GM04503 (cell line): ENCODE results near the gene PCNX3.
A peak's percentile ranks its signal among the peaks of the same experiment; 100 is the strongest.

Experiments
- DNase-seq: peaks from one replicate; pipeline ENCODE4 v3.0.0-alpha.2; 2012; ENCODE audit warnings: low read depth

Gene PCNX3

DNA sequence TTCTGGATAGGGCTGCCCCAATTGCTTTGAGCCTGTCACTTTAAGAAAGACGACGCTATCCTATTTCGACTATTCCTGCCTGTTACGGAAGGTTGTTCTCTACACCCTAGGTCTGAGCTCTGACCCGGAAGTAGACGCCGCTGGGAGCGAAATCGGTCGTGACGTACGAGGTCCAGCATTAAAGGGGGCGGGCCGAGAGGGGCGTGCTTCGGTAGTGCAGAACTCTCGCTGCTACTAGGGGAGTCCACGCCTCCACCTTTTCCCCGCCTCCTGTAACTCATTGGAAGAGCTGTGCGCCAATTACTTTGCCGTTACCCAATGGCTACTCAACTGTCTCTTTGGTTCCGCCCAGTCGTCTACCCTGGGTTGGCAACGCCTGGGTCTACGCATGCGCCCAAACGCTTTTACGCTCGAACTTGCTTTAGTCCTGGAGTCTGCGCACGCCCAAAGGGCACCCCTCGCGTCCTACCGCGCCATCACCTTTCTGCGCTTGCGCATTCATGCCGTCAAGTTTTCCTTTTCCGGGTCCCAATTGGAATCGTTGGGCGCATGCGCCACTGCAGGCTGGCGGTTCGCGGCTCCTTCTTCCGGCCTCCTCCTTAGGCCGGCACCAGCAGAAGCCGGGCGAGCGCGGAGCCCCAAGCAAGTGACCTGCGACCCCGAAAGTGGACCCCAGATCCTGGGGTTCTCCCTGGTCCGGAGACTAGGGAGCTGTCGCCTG is at the start of gene PCNX3:
PCNX3 (plus strand) TSS at position 548 of the 721 bp plus-strand sequence. CDS start 536 bp downstream, outside the sequence.
- DNase-seq: peak; percentile 99

DNA sequence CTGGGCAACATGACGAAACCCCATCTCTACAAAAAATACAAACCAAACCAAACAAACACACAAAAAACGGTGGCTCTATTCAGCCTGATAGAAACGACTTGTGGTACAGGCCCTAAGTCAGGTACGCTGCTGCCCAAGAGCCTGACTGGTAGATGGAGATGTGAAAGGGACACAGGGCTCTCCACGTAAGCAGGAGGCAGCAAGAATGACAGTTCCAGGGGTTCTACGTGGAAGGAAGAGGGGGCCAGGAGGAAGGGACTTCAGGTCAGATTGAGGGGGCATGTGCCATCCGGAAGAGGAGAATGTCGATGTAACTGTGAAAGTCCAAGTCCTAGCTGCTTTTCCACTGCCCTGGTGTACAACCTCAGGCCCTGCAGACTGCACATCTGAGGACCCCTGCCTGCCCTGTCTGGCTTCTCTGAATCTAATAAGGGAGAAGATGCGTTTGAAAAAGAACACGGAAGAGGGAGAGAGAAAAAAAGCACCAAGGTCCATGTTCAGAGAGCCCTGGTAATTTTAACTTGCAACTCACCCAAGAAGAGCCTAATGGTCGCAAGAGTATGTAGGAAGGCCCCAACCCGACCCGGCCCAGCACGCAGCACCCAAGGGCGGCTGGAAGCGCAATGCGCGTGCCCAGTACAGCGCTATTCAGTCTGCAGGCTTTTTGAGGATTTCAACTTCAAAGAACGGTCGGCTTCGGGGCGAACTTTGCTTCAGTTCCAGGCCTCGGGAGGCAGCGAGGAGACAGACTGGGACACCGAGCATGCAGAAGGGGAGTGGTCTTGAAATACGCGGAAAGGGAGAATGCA is 46.2 kb upstream of the PCNX3 start:
- no peak for DNase-seq

DNA sequence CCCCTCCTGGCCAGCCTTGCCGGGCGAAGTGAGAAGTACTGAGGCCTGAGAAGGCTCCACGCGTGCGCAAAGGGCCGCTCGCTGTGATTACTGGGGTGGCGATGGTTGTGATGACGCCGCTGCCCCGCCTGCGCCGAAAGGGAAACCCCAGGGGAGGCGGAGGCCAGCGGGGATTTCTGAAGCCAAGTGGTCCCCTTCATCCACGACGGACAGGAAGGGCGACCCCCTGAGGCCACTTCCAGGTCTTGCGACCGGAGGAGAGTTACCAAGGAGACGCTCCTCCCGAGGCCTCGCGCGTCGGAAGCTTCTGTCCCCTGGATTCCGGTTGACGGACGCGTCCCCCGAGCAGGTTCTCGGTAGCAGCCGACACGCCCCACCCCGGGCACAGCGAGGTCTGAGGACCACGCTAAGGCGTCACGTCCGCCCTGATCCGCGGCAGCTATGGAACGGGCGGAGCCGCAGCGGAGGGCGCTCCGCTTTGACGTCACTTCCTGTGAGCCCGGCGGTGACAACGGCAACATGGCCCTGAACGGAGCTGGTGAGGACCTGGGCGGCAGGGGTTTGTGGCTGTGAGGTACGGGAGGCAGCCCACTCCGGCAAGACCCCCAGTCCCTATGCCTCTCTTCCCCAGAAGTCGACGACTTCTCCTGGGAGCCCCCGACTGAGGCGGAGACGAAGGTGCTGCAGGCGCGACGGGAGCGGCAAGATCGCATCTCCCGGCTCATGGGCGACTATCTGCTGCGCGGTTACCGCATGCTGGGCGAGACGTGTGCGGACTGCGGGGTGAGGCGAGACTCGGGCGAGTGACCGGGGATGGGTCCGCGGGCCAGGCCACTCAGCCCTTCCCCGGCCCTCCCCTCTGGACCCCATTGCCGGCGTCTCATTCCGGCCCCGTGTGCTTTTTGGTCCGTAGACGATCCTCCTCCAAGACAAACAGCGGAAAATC is 45.3 kb upstream of the PCNX3 start, which contains the start of gene ZNRD2:
ZNRD2 (plus strand) TSS at position 505 of the 946 bp plus-strand sequence; CDS start at position 520, 15 bp downstream.
- peak; percentile 92 for DNase-seq

DNA sequence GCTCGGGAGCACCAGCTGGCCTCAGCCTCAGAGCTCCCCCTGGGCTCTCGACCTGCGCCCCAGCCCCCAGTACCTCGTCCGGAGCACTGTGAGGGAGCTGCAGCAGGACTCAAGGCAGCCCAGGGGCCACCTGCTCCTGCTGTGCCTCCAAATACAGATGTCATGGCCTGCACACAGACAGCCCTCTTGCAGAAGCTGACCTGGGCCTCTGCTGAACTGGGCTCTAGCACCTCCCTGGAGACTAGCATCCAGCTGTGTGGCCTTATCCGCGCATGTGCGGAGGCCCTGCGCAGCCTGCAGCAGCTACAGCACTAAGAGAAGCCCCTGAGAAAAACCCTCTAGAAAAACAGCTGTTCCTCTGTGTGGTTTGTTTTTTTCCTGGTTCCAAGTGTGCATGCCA is 44.2 kb upstream of the PCNX3 start:
- no peak for DNase-seq

DNA sequence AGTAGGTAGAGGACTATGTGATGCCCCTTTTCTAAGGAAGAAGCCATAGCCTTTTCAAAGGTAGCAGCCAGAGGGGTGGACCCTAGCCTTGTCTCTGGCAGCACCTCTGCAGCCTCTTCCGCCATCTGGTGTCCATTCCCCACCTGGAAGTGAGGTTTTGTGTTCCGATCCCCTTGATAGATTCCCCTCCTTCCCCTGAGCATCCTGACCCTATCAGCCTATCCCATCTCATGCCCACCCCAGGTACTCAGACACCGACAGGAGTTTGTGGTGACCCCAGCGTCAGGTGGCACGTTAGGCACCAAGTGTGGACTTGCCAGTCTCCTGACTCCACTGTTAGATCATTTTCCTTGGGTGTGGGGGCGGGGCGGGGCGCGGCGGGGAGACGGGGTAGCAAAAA is 43.6 kb upstream of the PCNX3 start:
- no peak for DNase-seq

DNA sequence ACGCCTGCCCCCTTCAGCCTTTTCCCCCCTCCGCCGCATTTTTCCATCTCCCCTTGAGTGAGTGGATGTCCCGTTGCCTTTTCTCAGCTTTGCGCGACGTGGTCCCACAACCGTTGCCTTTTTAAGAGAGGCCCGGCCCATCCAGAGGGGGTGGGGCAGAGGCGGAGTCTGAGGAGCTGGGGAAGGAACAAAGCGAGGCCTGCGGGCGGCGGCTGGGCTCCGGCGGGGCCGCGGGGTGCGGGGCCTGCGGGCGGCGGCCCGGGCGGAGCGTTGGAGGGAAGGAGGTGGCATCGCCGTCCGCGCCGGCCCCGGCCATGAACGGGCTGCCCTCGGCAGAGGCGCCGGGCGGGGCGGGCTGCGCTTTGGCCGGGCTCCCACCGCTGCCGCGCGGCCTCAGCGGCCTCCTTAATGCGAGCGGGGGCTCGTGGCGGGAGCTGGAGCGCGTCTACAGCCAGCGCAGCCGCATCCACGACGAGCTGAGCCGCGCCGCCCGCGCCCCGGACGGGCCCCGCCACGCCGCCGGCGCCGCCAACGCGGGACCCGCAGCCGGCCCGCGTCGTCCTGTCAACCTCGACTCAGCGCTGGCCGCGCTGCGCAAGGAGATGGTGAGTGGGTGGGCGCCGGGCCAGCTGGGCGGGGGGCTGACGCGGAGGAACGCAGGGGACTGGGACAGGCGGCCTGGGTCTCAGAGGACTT is 43.1 kb upstream of the PCNX3 start, which contains the start of gene FAM89B:
FAM89B (plus strand) TSS at position 183 of the 696 bp plus-strand sequence; CDS start at position 315, 132 bp downstream.
- no peak for DNase-seq

DNA sequence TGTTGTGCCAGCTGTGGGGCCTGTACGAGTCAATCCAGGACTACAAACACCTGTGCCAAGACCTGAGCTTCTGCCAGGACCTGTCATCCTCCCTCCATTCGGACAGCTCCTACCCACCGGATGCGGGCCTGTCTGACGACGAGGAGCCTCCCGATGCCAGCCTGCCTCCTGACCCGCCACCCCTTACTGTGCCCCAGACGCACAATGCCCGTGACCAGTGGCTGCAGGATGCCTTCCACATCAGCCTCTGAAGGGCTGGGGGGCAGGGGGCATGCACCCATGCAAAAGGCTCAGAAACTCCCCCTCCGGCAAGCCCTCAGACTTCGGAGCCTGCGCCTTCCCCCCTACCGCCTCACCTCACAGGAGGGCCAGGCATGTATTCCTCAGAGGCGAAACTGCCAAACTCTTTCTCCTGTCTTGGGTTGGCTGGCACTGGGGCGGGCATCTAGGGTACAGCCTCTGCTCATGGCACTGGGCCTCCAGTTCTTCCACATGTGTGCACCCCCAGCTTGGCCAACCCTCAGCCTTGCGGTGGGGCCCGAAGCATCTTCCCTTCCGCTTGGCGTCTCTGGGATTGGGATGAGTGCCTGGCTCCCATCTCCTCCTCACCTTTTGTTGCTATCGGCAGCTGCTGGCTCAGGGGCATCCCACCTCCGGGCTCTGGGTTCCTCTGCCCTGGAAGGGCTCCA is 42.0 kb upstream of the PCNX3 start:
- DNase-seq: no peak

DNA sequence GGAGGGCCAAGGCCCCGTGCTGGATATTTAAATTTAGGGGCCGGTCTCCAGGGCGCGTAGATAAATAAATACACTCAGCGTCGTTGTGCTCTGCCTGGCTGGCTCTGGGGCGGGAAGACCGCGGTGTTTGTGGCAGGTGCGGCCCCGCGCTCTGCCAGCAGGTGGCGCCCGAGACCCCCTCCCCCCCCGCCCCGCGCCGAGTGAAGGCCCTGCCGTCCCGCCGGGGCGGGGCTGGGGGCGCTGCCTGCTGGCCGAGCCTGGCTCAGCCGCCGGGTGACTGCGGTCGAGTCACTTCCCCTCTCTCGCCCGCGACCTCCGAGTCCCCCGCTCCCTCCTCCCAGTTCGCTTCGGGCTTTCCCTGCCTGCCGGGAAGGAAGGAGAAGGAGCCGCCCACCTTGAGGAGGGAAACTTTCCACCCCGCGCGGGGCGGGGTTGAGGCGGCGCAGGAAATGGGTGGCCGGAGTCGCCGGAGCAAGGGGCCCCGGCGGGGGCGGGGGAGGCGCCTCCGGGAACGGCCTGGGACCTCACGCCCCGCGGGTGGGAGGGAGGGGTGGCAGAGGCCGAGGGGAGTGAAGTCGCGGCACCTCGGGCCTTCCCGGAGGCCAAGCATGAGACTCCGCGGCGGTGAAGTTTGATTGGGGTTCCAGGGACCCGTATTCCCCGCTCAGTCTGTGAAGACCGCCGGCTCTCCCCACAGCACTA is 41.3 kb upstream of the PCNX3 start:
- peak; percentile 58 for DNase-seq

DNA sequence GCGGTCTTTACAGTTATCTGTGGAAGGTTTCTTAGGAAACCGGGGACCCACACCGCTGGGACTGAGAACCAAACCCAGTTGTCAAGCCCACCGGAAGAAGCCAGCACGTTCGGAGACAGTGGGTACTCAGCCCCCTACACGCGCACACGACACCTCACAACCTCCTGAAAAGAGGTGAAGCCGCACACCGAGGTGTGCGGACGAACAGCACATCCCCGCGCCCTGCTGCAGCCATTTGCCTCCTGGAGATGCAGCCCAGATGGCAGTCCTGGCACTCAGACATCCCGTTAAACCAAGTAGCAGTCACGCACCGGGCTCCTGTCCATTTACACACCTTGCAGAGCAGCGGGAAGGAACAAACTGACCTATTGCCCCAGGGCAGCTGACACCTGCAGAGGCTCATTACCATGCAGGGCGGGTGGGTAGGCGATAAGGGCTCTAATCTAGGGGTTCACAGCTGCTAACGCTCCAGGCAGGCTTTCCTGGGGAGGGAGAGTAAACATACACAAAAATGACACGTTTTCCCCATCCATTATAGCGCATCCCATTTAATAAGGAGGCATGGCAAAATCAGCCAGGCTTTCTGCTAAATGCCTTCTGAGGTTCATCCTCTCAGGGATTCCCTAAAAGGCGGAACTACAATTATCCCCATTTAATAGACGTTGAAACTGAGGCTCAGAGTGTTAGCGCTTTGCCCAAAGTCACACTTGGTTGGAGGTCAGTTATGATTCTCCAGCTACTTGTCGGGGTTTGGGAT is 40.6 kb upstream of the PCNX3 start:
- DNase-seq: no peak

DNA sequence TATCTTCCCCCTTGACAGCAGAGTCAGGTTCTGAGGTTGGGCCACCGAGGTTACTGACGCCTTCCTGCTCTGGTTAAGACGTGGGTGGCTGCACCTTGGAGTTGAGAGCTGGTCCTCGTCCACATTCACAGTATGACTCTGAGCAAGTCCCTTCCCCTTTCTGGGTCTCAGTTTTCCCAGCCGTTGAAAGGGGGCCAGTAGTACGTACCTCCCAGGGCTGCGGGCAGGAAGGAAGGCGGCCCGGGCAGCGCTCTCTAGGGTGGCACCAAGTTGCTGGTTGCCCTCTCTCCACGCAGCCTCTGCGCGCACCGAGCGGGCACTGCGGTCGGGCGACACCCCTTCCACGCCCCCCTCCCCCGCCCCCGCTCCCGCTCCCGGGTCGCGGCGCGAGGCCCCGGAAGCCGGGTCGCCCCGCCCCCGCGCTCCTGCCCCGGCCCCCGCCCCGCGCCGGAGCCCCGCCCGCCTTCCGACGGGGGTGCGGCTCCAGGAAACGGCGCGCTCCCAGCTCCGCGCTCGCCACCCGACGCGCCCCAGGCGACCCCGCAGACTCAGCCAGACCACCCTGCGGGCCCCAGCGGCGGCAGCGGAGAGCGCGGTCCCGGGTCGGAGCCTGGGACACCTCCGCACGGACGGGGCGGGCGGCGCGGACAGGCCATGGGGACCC is 39.9 kb upstream of the PCNX3 start, which contains the start of gene EHBP1L1:
EHBP1L1 (plus strand) TSS at position 486 of the 664 bp plus-strand sequence. CDS start 250 bp downstream, outside the sequence.
- no peak for DNase-seq

DNA sequence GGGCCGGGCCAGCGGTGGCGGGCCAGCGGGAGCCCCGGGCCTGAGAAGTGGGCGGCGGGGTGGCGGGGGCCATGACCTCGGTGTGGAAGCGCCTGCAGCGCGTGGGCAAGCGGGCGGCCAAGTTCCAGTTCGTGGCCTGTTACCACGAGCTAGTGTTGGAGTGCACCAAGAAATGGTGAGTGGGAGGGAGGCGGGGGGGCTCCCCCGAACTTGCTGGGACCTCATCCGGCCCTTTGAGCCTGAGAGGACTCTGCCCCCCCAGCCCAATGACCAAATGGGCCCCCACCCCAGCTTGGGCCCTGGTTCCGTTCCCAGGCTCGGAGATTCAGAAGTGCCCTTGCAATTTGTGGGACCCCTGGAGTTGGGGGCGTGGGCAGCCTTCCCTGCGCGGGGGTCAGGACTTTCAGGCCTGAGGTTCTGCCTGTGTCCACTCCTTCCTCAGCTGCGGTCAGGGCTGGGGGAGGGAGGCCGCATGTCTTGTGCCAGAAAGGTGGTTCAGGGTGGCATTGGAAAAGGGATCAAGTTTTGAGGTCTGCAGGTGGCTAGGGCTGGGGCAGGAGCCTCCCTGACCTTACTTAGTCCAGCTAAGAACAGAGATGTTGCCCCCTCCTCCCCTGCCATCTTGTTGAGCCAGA is 39.2 kb upstream of the PCNX3 start:
- no peak for DNase-seq

DNA sequence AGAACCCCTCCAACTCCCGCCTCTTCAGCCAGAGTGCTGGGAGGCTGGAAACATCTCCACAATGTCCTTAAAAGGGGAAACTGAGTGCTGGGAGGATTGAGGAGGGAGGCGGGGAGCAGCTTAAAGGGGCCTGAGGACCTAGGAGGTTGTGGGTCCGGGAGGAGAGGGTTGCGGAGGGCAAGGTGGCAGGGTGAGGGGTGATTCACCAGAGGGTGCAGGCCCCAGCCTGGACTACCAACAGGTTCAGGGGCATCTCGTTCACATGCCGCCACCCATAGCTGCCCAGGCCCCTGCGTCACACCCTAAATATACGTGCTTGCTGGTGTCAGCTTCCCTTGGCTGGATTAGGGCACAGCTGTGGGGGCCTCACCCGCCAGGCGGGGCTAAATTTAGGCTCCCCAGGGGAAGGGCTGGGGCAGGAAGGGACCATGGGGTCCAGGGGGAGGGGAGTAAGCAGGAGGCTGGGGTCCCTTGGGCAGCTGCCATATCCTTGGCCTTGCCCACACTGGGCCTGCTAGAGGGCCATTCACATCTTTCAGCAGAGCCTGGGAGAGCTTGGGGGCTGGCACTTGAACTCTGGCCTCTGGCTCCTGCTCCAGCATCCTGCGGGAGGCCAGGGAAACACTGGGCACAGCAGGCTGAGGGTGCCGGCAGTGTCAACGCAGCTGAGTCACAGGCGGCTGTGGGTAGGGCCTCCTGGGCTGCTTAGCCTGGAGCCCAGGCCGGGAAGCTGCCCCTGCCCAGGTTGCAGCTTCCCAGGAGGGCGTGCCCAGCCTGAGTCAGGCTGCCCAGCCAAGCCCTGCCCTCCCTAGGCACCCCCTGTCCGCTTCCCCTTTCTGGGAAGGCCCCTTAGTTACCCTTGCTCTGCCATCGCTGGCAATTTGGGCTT is 38.5 kb upstream of the PCNX3 start:
- no peak for DNase-seq

DNA sequence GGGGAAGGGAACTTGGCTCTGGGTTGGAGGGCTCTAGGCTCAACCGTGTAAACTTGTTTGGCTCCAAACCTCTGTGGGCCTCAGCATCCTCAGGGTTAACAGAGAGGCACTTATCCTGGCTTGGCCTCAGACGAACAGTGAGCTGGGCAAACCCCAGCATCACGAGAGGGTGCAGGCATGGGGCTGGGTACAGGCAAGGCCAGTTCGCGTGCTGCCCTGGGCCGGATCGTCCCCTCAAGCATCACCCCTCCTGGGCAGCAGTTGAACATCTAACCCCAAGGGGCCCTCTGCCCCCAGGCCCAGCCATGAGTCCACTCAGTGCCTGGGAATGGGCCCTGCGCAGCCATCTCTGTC is 37.8 kb upstream of the PCNX3 start:
- no peak for DNase-seq

DNA sequence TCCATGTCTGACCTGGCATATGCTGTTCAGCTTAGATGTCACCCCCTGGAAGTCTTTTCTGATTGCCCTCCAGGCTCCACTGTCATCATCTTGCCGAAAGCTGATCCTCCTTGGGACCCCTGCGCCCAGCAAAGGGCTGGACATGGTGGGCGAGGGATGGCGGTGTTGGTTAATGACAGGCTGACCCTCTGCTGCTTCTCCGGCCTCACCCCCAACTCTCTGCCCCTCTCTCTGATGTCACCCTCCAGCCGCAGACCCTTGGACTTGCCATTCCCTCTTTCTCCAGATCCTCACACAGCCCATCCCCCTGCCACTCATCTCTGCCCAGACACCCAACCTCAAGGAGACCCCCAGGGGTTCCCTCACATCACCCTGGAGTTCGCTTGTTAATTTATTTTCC is 37.4 kb upstream of the PCNX3 start:
- DNase-seq: no peak

DNA sequence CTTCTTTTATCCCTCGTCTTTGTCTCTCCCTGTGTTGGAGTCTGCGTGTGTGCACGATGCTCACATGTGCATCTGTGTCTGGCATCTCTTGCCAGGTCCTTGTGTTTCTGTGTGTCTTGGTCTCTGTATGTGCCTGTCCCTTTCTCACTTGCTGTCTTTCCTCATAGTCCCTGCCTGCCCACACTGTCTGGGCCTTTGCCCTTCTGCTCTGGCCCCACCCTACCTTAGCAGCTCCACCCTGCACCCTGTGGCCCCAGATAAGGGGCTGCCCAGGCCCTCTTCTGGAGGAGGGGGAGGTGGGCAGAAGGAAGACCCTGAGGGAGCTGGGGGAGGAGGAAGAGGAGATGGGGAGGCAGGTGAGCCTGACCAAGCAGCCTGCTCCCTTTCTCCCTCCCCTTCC is 36.9 kb upstream of the PCNX3 start:
- no peak for DNase-seq

DNA sequence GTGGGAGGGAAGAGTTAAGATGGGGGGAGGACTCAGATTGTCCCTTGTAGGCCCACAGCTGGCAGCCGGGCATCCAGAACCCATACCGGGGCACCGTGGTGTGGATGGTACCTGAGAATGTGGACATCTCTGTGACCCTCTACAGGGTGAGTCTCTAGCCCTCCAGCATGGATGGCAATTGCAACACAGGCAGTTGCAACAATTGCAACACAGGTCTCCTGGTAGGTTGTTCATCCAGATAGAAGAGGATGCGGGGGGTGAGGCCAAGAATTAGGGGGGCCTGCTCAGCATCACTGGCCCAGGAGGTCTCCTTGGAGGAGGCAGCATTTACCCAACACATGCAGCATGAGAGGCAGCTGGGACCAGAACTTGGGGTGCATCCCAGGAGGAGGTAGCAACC is 36.3 kb upstream of the PCNX3 start:
- DNase-seq: no peak

DNA sequence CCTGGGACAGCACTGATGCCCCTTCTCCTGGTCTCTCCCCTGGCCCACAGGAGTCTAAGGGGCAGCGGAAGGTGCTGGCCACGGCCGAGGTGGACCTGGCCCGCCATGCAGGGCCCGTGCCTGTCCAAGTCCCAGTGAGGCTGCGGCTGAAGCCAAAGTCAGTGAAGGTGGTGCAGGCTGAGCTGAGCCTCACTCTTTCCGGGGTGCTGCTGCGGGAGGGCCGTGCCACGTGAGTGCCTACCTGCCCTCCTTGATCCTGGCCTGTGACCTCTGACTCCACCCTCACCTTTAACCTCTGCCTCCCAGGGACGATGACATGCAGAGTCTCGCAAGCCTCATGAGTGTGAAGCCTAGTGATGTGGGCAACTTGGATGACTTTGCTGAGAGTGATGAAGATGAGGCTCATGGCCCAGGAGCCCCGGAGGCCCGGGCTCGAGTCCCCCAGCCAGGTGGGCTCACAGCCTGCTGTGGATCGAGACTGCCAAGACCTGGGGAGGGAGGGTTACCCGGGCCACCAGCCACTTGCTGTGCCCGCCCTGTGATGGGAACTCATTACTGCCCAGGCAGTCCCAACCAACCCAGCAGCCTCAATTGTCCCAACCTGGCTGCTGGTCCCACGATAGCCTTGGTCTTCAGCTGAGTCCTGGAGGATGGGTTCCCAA is 35.4 kb upstream of the PCNX3 start:
- DNase-seq: no peak
